ENCODE measurements around the gene GABBR2. TPM values are rescaled to one million over a fixed set of nuclear protein-coding genes. Genes with fewer than 3 reads are reported as not detected.

GABBR2 gene
- total RNA-seq, 1 experiment from 2014 or later: 0.23 TPM

GRCh38 chr9:98330831-98331230 is 377.9 kb downstream of the GABBR2 start:
- no peak for TF ChIP-seq CTCF (IDR thresholded peaks at IDR 0.05; ENCODE audit: insufficient read depth in 1 of 2, low read depth in 1 of 2, low read length in 1 of 2, severe bottlenecking in 1 of 2, unreplicated experiment in 1 of 2)
- no TSS peak for BruUV-seq (replicated peaks)
- Mint-ChIP-seq H3K4me3 (ENCODE audit: unreplicated experiment) (no peak overlapping the region), H3K27ac (ENCODE audit: unreplicated experiment) (no peak overlapping the region), H3K36me3 (ENCODE audit: insufficient read depth, unreplicated experiment) (no peaks in the 10 kb centered on the region), H3K27me3 (ENCODE audit: insufficient read depth, unreplicated experiment) (peaks cover 5% of the 10 kb centered on the region), H3K9me3 (ENCODE audit: unreplicated experiment) (peaks cover 4% of the 10 kb centered on the region), H3K4me1 (ENCODE audit: low read depth, unreplicated experiment) (no peaks in the 10 kb centered on the region)
- Histone ChIP-seq H3K9me3 (no peaks in the 10 kb centered on the region), H3K4me3 (ENCODE audit: low read depth, low read length) (no peak overlapping the region), H3K27me3 (replicated peaks; ENCODE audit: control insufficient read depth, insufficient read depth, low read length) (no peaks in the 10 kb centered on the region), H3K36me3 (ENCODE audit: control insufficient read depth, insufficient read depth, low read length) (no peaks in the 10 kb centered on the region), H3K4me1 (no peaks in the 10 kb centered on the region)
- CTCF ChIA-PET: no interaction called here
- POLR2A ChIA-PET: no interaction called here
- intact Hi-C loops (cut with micrococcal nuclease; ENCODE audit: unreplicated experiment): no loop called here
- DNase-seq: no peak

- BruUV-seq (replicated peaks): no TSS peak
- DNase-seq: no peak
- no peaks in the 10 kb centered on the region for H3K4me1 ChIP-seq
- no peak overlapping the region for H3K27ac Mint-ChIP-seq (ENCODE audit: unreplicated experiment)
- no peak overlapping the region for H3K4me3 Mint-ChIP-seq (ENCODE audit: unreplicated experiment)
- H3K4me1 Mint-ChIP-seq (ENCODE audit: low read depth, unreplicated experiment): no peaks in the 10 kb centered on the region
- POLR2A ChIA-PET: no interaction called here
- CTCF ChIA-PET: no interaction called here
- H3K9me3 Mint-ChIP-seq (ENCODE audit: unreplicated experiment): no peaks in the 10 kb centered on the region
- H3K27me3 ChIP-seq (replicated peaks; ENCODE audit: control insufficient read depth, insufficient read depth, low read length): no peaks in the 10 kb centered on the region
- H3K27me3 Mint-ChIP-seq (ENCODE audit: insufficient read depth, unreplicated experiment): peaks cover 4% of the 10 kb centered on the region
- no peaks in the 10 kb centered on the region for H3K9me3 ChIP-seq
- H3K36me3 ChIP-seq (ENCODE audit: control insufficient read depth, insufficient read depth, low read length): no peaks in the 10 kb centered on the region
- intact Hi-C loops (cut with micrococcal nuclease; ENCODE audit: unreplicated experiment): no loop called here
- H3K4me3 ChIP-seq (ENCODE audit: low read depth, low read length): no peak overlapping the region
- no peaks in the 10 kb centered on the region for H3K36me3 Mint-ChIP-seq (ENCODE audit: insufficient read depth, unreplicated experiment)
- TF ChIP-seq CTCF (IDR thresholded peaks at IDR 0.05; ENCODE audit: insufficient read depth in 1 of 2, low read depth in 1 of 2, low read length in 1 of 2, severe bottlenecking in 1 of 2, unreplicated experiment in 1 of 2): no peak
Observed at GRCh38 chr9:98329904-98330303, 378.8 kb downstream of the GABBR2 start.

- no peaks in the 10 kb centered on the region for H3K27me3 ChIP-seq (replicated peaks; ENCODE audit: control insufficient read depth, insufficient read depth, low read length)
- CTCF ChIA-PET: no interaction called here
- H3K36me3 Mint-ChIP-seq (ENCODE audit: insufficient read depth, unreplicated experiment): no peaks in the 10 kb centered on the region
- H3K9me3 ChIP-seq: no peaks in the 10 kb centered on the region
- H3K4me3 Mint-ChIP-seq (ENCODE audit: unreplicated experiment): no peak overlapping the region
- DNase-seq: no peak
- no peak for TF ChIP-seq CTCF (IDR thresholded peaks at IDR 0.05; ENCODE audit: insufficient read depth in 1 of 2, low read depth in 1 of 2, low read length in 1 of 2, severe bottlenecking in 1 of 2, unreplicated experiment in 1 of 2)
- peaks cover 4% of the 10 kb centered on the region for H3K27me3 Mint-ChIP-seq (ENCODE audit: insufficient read depth, unreplicated experiment)
- no peak overlapping the region for H3K4me3 ChIP-seq (ENCODE audit: low read depth, low read length)
- no TSS peak for BruUV-seq (replicated peaks)
- no peak overlapping the region for H3K27ac Mint-ChIP-seq (ENCODE audit: unreplicated experiment)
- no peaks in the 10 kb centered on the region for H3K9me3 Mint-ChIP-seq (ENCODE audit: unreplicated experiment)
- H3K4me1 ChIP-seq: no peaks in the 10 kb centered on the region
- no peaks in the 10 kb centered on the region for H3K36me3 ChIP-seq (ENCODE audit: control insufficient read depth, insufficient read depth, low read length)
- H3K4me1 Mint-ChIP-seq (ENCODE audit: low read depth, unreplicated experiment): no peaks in the 10 kb centered on the region
- POLR2A ChIA-PET: no interaction called here
- intact Hi-C loops (cut with micrococcal nuclease; ENCODE audit: unreplicated experiment): no loop called here
Observed at GRCh38 chr9:98329281-98329680, 379.5 kb downstream of the GABBR2 start.

Data from Caco-2 (cell line).